Mucosa of descending colon (tissue), 3 donors: Measurements from ENCODE around the gene CLSTN2. TPM values are rescaled to one million over a fixed set of nuclear protein-coding genes. Genes with fewer than 3 reads are reported as not detected.

Source experiments
- ATAC-seq: fragments of 200-7000 bp; cut with Tn5 transposase; one replicate; pipeline ENCODE4 v1.9.1; 2020; ENCODE audit warnings: mild to moderate bottlenecking, moderate library complexity
- DNase-seq, 3 donors: peaks; one replicate each; pipeline ENCODE4 v3.0.0-alpha.2; 2020
- H3K36me3 ChIP-seq: fragments of 200-600 bp; one replicate; pipeline ENCODE4 v1.8.0; 2021; ENCODE audit warnings: low read depth, mild to moderate bottlenecking
- H3K4me1 ChIP-seq: fragments of 200-600 bp; one replicate; pipeline ENCODE4 v1.8.0; 2021; ENCODE audit warnings: low read depth, mild to moderate bottlenecking
- H3K4me3 ChIP-seq: fragments of 200-600 bp; one replicate; pipeline ENCODE4 v1.8.0; 2021; ENCODE audit warnings: mild to moderate bottlenecking
- H3K9me3 ChIP-seq: fragments of 200-600 bp; one replicate; pipeline ENCODE4 v1.8.0; 2021; ENCODE audit warnings: mild to moderate bottlenecking
- CTCF ChIP-seq: fragments of 200-600 bp; IDR thresholded peaks from one replicate; pipeline ENCODE4 v1.8.0; 2022; ENCODE audit warnings: antibody characterized with exemption, mild to moderate bottlenecking
- intact Hi-C, 2 donors: fragments of 100-400 bp; cut with DNase I in 1 of 2; cut with micrococcal nuclease in 1 of 2; formaldehyde crosslinking; loops; one replicate each; pipeline versions ENCODE4 v1.11.0 to v1.11.1; 2022; cut with DNase I, micrococcal nuclease
- total RNA-seq, 3 donors: library from RNA; stranded (reverse); fragmentation: NEBNext Ultra II Directional in 2 of 3; extraction: Animal tissue kit (Norgen Biotek cat#: 25700) in 2 of 3; gene quantifications; one replicate each; pipeline versions ENCODE4 v1.2.1 to v1.2.4, GENCODE V29; 2021 to 2023
- donor health status: DM: no; HTN: no; CAD: no; lungs with moderate emphysema.
- donor health status: DM: no; HTN: no; CAD: no.
- donor health status: DM: no; HTN: yes; CAD: no.

CLSTN2 gene
- total RNA-seq, 3 donors from 2014 or later: 0.90 to 5.3 (median 2.5) TPM

DNA sequence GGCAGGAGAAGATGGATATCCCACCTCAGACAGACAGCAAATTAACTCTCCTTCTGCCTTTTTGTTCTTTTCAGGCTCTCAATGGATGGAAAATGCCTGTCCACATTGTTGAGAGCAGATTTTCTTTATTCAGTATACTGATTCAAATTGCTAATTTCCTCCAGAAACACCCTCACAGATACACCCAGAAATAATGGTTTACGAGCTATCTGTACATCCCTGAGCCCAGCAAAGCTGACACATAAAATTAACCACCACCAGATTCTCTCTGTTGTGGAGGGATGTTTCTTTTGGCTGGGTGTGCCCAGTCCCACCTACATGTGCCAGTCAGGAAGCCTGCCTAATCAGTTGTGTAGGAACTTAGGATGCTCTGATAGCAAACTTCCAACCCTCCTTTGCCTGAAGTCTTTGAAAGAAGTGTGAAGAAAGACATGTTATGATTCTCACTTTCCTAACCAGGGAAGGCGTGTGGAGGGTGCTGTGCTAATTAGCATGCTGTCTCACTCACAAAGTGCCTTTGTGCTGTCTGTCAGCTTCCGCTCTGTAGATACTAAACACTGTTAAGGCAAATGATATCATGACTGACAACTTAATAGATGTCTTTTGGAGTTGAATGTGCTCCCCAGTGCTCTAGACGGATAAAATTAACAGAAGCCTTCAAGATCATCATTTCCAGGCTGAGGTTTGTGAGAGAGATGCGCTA, 208.5 kb downstream of the CLSTN2 start:
- TF ChIP-seq CTCF: no peak
- Histone ChIP-seq H3K4me1 (no peaks in the 10 kb centered on the region), H3K9me3 (no peaks in the 10 kb centered on the region), H3K4me3 (no peak overlapping the region), H3K36me3 (no peaks in the 10 kb centered on the region)
- DNase-seq (no peak), ATAC-seq (no peak)
- intact Hi-C loops: no loop called here

GRCh38 chr3:140145528-140145927, 210.5 kb downstream of the CLSTN2 start:
- ATAC-seq (no peak), DNase-seq (no peak)
- Histone ChIP-seq H3K9me3 (no peaks in the 10 kb centered on the region), H3K4me3 (no peak overlapping the region), H3K36me3 (no peaks in the 10 kb centered on the region), H3K4me1 (no peaks in the 10 kb centered on the region)
- intact Hi-C loops: no loop called here
- no peak for TF ChIP-seq CTCF

DNA sequence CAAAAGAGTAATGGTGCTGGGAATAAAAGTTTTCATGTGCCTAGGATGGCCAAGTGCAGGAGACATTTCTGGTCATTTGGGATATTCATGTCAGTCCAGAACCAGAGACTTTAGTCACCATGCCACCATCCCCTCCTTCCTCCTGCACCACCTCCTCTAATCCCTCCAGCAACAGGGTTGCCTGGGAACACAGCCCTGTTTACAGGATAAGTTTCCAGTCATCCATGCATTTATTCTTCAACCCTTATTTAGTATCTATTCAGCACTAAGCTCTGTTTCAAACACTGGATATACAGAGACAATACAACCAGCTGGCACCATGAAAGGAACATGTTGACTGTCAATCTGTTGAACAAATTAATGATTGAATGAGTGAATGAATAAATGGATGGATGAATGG, 211.7 kb downstream of the CLSTN2 start:
- Histone ChIP-seq H3K4me3 (no peak overlapping the region), H3K36me3 (no peaks in the 10 kb centered on the region), H3K9me3 (no peaks in the 10 kb centered on the region), H3K4me1 (no peaks in the 10 kb centered on the region)
- intact Hi-C loops: no loop called here
- no peak for DNase-seq
- ATAC-seq: no peak
- no peak for TF ChIP-seq CTCF

DNA sequence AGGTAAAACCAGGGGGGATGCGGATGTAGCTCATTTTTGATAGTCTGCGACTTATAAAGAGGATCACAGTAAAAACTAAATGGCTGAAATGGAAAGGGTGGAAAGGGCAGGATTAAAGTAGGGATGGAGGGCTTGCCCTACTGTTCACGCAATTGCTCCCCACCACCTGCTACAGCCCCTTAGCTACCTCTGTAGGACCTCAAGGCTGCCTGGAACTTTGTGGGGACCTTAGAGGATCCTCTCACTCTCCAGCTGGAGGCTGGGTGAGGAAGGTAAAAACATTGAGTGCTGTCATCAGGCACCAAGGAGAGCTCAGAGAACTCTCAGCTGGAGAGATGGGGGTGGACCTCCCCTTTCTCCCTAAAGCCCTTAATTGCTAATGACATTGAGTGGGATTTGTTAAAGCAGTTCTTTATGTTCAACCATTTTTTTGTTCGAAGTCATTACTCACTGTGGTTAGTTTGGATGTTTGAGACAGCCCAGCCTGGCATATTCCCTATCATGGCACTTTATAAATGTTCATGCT, 213.0 kb downstream of the CLSTN2 start:
- no peaks in the 10 kb centered on the region for H3K9me3 ChIP-seq
- H3K4me1 ChIP-seq: no peaks in the 10 kb centered on the region
- no peak for DNase-seq
- no peak overlapping the region for H3K4me3 ChIP-seq
- no peak for ATAC-seq
- no peaks in the 10 kb centered on the region for H3K36me3 ChIP-seq
- intact Hi-C loops: no loop called here
- no peak for TF ChIP-seq CTCF

- ATAC-seq: no peak
These were observed 213.9 kb downstream of the CLSTN2 start for GRCh38 chr3:140148824-140149390.

More at GRCh38 chr3:140148824-140149390, 213.9 kb downstream of the CLSTN2 start:
- H3K4me3 ChIP-seq: no peak overlapping the region
- no peak for DNase-seq
- H3K4me1 ChIP-seq: no peaks in the 10 kb centered on the region
- intact Hi-C loops: no loop called here
- no peak for TF ChIP-seq CTCF
- H3K36me3 ChIP-seq: no peaks in the 10 kb centered on the region
- no peaks in the 10 kb centered on the region for H3K9me3 ChIP-seq
